Liver (tissue), 9 donors: ENCODE data around the gene FRAT1. TPM values are rescaled to one million over a fixed set of nuclear protein-coding genes. Genes with fewer than 3 reads are reported as not detected.

Experiments
- DNase-seq: peaks from one replicate; pipeline ENCODE4 v3.0.0-alpha.2; 2017; ENCODE audit warnings: low spot score
- H3K27ac ChIP-seq, 2 donors: one replicate each; pipeline ENCODE4 v1.7.0; 2013; ENCODE audit warnings: inconsistent platforms in 2 of 2, low read length in 2 of 2, control low read depth in 1 of 2, low read depth in 1 of 2, mild to moderate bottlenecking in 1 of 2
- H3K27me3 ChIP-seq, 4 donors: one replicate each; pipeline versions ENCODE4 v1.6.1 to v1.7.0; 2013; ENCODE audit warnings: low read length in 3 of 4, inconsistent platforms in 1 of 4, mild to moderate bottlenecking in 1 of 4, moderate library complexity in 1 of 4; ENCODE audit not compliant: control insufficient read depth in 4 of 4, insufficient read depth in 4 of 4
- H3K36me3 ChIP-seq, 4 donors: one replicate each; pipeline versions ENCODE4 v1.6.1 to v1.7.0; 2013; ENCODE audit warnings: low read length in 3 of 4, mild to moderate bottlenecking in 3 of 4, low read depth in 1 of 4, moderate library complexity in 1 of 4; ENCODE audit not compliant: control insufficient read depth in 4 of 4, insufficient read depth in 3 of 4
- H3K4me1 ChIP-seq, 4 donors: one replicate each; pipeline versions ENCODE4 v1.6.1 to v1.7.0; 2013; ENCODE audit warnings: low read length in 3 of 4, mild to moderate bottlenecking in 3 of 4, moderate library complexity in 1 of 4; ENCODE audit not compliant: control insufficient read depth in 4 of 4, insufficient read depth in 4 of 4
- H3K4me3 ChIP-seq, 3 donors: one replicate each; pipeline versions ENCODE4 v1.6.1 to v1.7.0; 2013; ENCODE audit warnings: low read length in 3 of 3, control low read depth in 1 of 3, low read depth in 1 of 3, mild to moderate bottlenecking in 1 of 3
- H3K9ac ChIP-seq, 2 donors: one replicate each; pipeline ENCODE4 v1.7.0; 2013; ENCODE audit warnings: low read length in 2 of 2, mild to moderate bottlenecking in 2 of 2, moderate library complexity in 2 of 2, control low read depth in 1 of 2, low read depth in 1 of 2
- H3K9me3 ChIP-seq, 4 donors: one replicate each; pipeline versions ENCODE4 v1.6.1 to v1.7.0; 2013; ENCODE audit warnings: low read length in 3 of 4; ENCODE audit not compliant: control insufficient read depth in 4 of 4
- CTCF ChIP-seq: fragments of 150-350 bp; IDR thresholded peaks from 2 replicates; pipeline ENCODE4 v1.5.1; 2017; ENCODE audit warnings: improper control_type of control experiment, low read depth, low read length; ENCODE audit not compliant: missing input control
- EGR1 ChIP-seq, 2 donors: IDR thresholded peaks; 2 replicates each; pipeline ENCODE4 v1.6.1; 2016 to 2018; ENCODE audit warnings: antibody characterized with exemption in 2 of 2, low read depth in 2 of 2
- FOXA1 ChIP-seq: IDR thresholded peaks from 2 replicates; pipeline ENCODE4 v1.6.1; 2016; ENCODE audit warnings: antibody characterized with exemption
- FOXA2 ChIP-seq: IDR thresholded peaks from 2 replicates; pipeline ENCODE4 v1.6.1; 2016; ENCODE audit warnings: antibody characterized with exemption
- GABPA ChIP-seq, 2 donors: IDR thresholded peaks in 1 of 2; conservative IDR thresholded peaks in 1 of 2; 2 replicates each; pipeline ENCODE4 v1.6.1; 2016; ENCODE audit warnings: antibody characterized with exemption in 2 of 2, mild to moderate bottlenecking in 1 of 2, moderate library complexity in 1 of 2
- HNF4A ChIP-seq, 2 donors: conservative IDR thresholded peaks; 2 replicates each; pipeline ENCODE4 v1.6.1; 2016; ENCODE audit warnings: antibody characterized with exemption in 2 of 2, mild to moderate bottlenecking in 2 of 2
- HNF4G ChIP-seq: IDR thresholded peaks from 2 replicates; pipeline ENCODE4 v1.6.1; 2016; ENCODE audit warnings: antibody characterized with exemption
- MAX ChIP-seq: IDR thresholded peaks from 2 replicates; pipeline ENCODE4 v1.6.1; 2016; ENCODE audit warnings: antibody characterized with exemption
- NR2F2 ChIP-seq: IDR thresholded peaks from 2 replicates; pipeline ENCODE4 v1.6.1; 2016; ENCODE audit warnings: antibody characterized with exemption
- RAD21 ChIP-seq, 2 donors: IDR thresholded peaks; 2 replicates each; pipeline ENCODE4 v1.6.1; 2016; ENCODE audit warnings: antibody characterized with exemption in 2 of 2, mild to moderate bottlenecking in 2 of 2
- RXRA ChIP-seq, 2 donors: IDR thresholded peaks; 2 replicates each; pipeline ENCODE4 v1.6.1; 2017 to 2018; ENCODE audit warnings: antibody characterized with exemption in 2 of 2, mild to moderate bottlenecking in 1 of 2
- SP1 ChIP-seq: IDR thresholded peaks from 2 replicates; pipeline ENCODE4 v1.6.1; 2018; ENCODE audit warnings: antibody characterized with exemption, mild to moderate bottlenecking
- YY1 ChIP-seq: IDR thresholded peaks from 2 replicates; pipeline ENCODE4 v1.6.1; 2016; ENCODE audit warnings: antibody characterized with exemption, mild to moderate bottlenecking
- ZBTB33 ChIP-seq: IDR thresholded peaks from 2 replicates; pipeline ENCODE4 v1.6.1; 2016; ENCODE audit warnings: antibody characterized with exemption
- WGBS: extraction: QIAGEN DNeasy Blood & Tissue Kit; methylation state at CpG from one replicate; pipeline ENCODE4 v1.1.7; 2013; 5-methylcytosine and 5-hydroxymethylcytosine counted together
- polyA plus RNA-seq, 2 donors: library from polyadenylated mRNA; stranded (reverse) in 1 of 2; unstranded in 1 of 2; fragments of 200-250 nt in 1 of 2; fragments of >200 nt in 1 of 2; fragmentation: Nextera tagmentation in 1 of 2; extraction: Ambion mirVana in 1 of 2; gene quantifications; one replicate each; pipeline versions ENCODE4 v1.2.1 to v1.2.3, GENCODE V29; 2013 to 2015
- total RNA-seq, 2 donors: library from RNA; depleted of rRNA; stranded (reverse); fragments of >200 nt; gene quantifications; one replicate each; pipeline ENCODE4 v1.2.3, GENCODE V29; 2014
- TF ChIP-seq, protein P1 (sequence below): IDR thresholded peaks from 2 replicates; pipeline ENCODE4 v1.6.1; 2016; ENCODE audit warnings: antibody characterized with exemption, mild to moderate bottlenecking
- TF ChIP-seq, protein P2 (sequence below): IDR thresholded peaks from 2 replicates; pipeline ENCODE4 v1.6.1; 2016; ENCODE audit warnings: antibody characterized with exemption
- donor health status: healthy.
- donor health status: healthy.
- donor health status: healthy.
- donor health status: healthy.
- donor health status: healthy.

FRAT1 gene
- total and polyA plus RNA-seq, 4 donors: 4.3 to 7.4 (median 5.2) TPM

DNA sequence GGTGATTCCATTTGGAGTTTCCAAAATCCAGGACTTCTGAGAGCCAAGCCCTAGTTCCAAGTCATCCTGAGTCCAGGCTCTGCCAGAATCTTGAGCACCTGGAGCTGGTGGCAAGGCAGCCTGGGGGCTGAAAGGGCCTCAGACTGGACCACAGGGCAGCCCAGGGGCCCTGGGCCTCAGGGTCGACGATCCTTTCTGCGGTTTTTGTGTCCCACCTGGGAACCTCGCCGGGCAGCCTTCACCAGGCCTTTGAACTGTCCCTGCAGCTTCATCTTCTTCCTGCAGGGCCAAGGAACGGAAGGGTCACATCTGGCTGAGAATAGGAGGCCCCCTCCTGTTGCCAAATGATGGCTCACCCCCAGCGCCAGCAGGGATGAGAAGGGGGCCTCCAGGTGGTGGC is 37.8 kb downstream of the FRAT1 start:
- TF ChIP-seq FOXA1: no peak
- no peak for TF ChIP-seq NR2F2
- TF ChIP-seq MAX: no peak
- no peak for TF ChIP-seq CTCF
- TF ChIP-seq YY1: no peak
- no peak for TF ChIP-seq HNF4A (conservative IDR thresholded peaks at IDR 0.05)
- no peak for TF ChIP-seq RAD21 (IDR thresholded peaks at IDR 0.05)
- no peak for TF ChIP-seq HNF4G
- TF ChIP-seq, protein P1, sequence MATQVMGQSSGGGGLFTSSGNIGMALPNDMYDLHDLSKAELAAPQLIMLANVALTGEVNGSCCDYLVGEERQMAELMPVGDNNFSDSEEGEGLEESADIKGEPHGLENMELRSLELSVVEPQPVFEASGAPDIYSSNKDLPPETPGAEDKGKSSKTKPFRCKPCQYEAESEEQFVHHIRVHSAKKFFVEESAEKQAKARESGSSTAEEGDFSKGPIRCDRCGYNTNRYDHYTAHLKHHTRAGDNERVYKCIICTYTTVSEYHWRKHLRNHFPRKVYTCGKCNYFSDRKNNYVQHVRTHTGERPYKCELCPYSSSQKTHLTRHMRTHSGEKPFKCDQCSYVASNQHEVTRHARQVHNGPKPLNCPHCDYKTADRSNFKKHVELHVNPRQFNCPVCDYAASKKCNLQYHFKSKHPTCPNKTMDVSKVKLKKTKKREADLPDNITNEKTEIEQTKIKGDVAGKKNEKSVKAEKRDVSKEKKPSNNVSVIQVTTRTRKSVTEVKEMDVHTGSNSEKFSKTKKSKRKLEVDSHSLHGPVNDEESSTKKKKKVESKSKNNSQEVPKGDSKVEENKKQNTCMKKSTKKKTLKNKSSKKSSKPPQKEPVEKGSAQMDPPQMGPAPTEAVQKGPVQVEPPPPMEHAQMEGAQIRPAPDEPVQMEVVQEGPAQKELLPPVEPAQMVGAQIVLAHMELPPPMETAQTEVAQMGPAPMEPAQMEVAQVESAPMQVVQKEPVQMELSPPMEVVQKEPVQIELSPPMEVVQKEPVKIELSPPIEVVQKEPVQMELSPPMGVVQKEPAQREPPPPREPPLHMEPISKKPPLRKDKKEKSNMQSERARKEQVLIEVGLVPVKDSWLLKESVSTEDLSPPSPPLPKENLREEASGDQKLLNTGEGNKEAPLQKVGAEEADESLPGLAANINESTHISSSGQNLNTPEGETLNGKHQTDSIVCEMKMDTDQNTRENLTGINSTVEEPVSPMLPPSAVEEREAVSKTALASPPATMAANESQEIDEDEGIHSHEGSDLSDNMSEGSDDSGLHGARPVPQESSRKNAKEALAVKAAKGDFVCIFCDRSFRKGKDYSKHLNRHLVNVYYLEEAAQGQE: no peak
- no peak for TF ChIP-seq RXRA (IDR thresholded peaks at IDR 0.05)
- TF ChIP-seq, protein P2, sequence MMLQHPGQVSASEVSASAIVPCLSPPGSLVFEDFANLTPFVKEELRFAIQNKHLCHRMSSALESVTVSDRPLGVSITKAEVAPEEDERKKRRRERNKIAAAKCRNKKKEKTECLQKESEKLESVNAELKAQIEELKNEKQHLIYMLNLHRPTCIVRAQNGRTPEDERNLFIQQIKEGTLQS: no peak
- TF ChIP-seq EGR1 (IDR thresholded peaks at IDR 0.05; ENCODE audit: low read depth in 2 of 2): no peak
- no peak for TF ChIP-seq FOXA2
- TF ChIP-seq GABPA (IDR thresholded peaks at IDR 0.05 in 1 of 2, conservative IDR thresholded peaks at IDR 0.05 in 1 of 2): no peak
- no peak for TF ChIP-seq ZBTB33
- TF ChIP-seq SP1: no peak
- no peak overlapping the region for H3K4me3 ChIP-seq
- WGBS: 91% methylated on average over 7 of the region's 7 CpGs
- H3K9ac ChIP-seq: no peak overlapping the region
- H3K27me3 ChIP-seq: no peaks in the 10 kb centered on the region
- peaks cover 0 to 3% (median 0%) of the 10 kb centered on the region in 4 donors for H3K4me1 ChIP-seq
- H3K9me3 ChIP-seq: no peaks in the 10 kb centered on the region
- H3K27ac ChIP-seq: no peak overlapping the region
- DNase-seq: no peak
- peaks cover 0 to 10% (median 4%) of the 10 kb centered on the region in 4 donors for H3K36me3 ChIP-seq

DNA sequence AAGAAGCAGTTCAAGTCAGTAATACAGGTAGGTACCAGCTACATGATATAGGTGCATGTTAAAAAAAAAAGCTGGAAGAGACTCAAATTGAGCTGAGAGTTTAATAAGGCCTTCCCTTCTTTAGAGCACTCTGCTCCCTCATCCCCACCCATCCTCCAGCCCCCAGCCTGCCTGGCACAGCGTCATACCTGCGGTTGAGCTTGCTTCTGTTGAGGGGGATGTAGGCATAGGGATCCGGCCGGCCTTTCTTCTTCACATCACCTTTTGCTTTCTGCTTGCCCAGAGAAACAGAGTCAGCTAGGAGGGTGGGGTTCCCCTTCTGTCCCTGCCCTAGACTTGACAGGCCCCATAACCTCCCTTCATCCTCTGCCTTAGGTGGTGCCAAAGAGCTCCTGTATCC is 39.3 kb downstream of the FRAT1 start:
- TF ChIP-seq RXRA (IDR thresholded peaks at IDR 0.05) (no peak), CTCF (no peak), FOXA2 (no peak)
- no peaks in the 10 kb centered on the region for H3K9me3 ChIP-seq
- H3K9ac ChIP-seq: no peak overlapping the region
- no peak overlapping the region for H3K27ac ChIP-seq
- DNase-seq: no peak
- H3K27me3 ChIP-seq: no peaks in the 10 kb centered on the region
- H3K4me1 ChIP-seq: peaks cover 0 to 3% (median 0%) of the 10 kb centered on the region in 4 donors
- no peak overlapping the region for H3K4me3 ChIP-seq
- WGBS: 98% methylated on average over 4 of the region's 4 CpGs
- H3K36me3 ChIP-seq: peaks cover 0 to 15% (median 3%) of the 10 kb centered on the region in 4 donors
